NT2/D1 (cell line): ENCODE measurements around the gene B3GAT2.

Experiments used
- SUZ12 ChIP-seq: IDR thresholded peaks from 2 replicates; pipeline ENCODE4 v1.6.1; 2011; ENCODE audit not compliant: insufficient read length, insufficient read depth; ENCODE audit errors: extremely low read depth
- YY1 ChIP-seq: IDR thresholded peaks from 2 replicates; pipeline ENCODE4 v1.6.1; 2011; ENCODE audit not compliant: insufficient read length, insufficient read depth

DNA sequence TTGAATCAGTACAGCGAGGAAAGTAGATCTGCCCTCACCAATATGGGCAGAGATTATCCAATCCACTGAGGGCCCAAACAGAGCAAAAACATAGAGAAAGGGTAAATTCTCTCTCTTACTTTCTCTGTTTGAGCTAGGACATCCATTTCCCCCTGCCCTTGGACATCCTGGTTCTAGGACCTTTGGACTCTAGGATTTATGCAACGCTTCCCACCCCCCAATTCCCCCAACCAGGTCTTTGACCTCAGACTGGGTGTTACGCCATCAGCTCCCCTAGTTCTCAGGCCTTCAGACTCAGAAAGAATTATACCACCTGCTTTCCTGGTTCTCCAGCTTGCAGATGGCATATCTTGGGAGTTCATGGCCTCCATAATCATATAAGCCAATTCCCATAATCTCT is 10.2 kb upstream of the B3GAT2 start:
- TF ChIP-seq YY1 = no peak
- TF ChIP-seq SUZ12 = no peak
